HG02571 (cell line): Measurements from ENCODE around the gene SH3PXD2A.

Source experiments
- ATAC-seq: cut with Tn5 transposase; IDR thresholded peaks from one replicate; pipeline ENCODE4 v1.9.1; 2021; ENCODE audit warnings: mild to moderate bottlenecking, moderate library complexity; ENCODE audit not compliant: unreplicated experiment

SH3PXD2A gene

DNA sequence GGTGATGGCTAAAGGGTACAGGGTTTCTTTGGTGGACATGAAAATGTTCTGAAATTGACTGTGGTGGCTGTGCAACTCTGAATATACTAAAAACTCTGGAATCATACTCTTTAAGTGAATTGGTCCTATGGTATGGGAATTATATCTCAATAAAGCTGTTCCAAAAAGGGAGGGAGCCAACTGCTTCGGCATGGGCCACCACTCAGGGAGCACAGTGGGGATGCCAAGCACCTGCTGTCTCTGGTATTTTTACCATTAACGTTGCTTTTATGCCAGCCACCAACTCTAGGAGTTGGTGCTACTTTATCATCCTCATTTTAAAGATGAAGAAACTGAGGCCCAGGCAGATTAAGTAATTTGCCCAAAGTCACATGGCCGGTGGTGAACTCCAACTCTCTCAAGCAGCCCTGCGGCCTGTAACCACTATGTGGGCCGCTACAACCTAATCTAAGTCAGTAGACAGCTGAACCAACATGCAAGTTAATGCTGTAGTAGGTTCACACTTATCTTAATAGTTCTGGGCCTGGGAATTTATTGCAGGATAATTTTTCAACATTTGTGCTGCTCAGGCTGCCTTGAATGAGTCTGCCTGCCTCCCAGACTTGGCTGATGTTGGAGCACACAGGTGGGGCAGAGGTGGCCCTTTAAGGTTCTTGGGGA is 20.8 kb downstream of the SH3PXD2A start:
- ATAC-seq = no peak

DNA sequence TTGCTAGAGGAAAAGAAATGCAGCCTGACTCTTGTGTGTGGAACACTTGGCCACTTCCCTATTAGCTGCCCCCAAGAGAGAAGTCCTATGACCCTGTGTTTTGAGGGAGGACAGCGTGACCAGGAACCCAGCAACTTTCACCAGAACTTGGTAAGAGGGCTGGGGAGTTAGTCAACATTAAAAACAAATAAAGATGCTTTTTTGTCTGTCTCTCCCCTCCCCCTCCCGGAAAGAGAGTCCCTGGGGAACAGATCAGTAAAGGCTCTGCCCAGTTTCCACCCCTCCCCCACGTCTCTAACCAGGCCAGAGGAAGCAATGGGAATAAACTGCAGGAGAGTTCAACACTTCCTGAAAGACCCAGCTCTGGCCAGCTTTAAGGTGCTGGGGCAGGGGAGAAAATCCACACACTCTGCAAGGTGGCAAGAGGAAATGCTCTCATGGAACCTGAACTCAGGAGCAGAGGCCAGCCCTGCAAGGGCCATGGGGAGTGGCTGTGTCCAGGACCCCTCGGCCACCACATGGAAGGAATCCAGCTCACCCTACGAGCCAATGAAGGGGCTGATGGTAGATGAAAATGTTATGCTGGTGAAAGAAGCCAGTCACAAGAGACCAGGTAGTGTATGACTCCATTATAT is 21.5 kb downstream of the SH3PXD2A start:
- no peak for ATAC-seq

DNA sequence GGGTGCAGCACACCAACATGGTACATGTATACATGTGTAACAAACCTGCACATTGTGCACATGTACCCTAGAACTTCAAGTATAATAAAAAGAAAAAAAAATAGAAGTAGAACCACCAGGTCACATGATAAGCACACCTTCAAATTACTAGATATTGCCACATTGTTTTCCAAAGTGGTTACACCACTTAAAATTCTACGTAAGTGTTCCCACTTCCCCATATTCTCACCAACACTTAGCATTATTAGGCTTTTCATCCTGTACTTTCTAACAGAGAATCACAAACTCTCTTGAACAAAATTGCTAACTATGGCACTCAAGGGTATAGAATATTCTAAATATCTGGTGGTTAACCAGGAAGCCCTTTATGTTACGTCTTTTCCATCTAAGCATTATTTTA is 22.6 kb downstream of the SH3PXD2A start:
- ATAC-seq = no peak

DNA sequence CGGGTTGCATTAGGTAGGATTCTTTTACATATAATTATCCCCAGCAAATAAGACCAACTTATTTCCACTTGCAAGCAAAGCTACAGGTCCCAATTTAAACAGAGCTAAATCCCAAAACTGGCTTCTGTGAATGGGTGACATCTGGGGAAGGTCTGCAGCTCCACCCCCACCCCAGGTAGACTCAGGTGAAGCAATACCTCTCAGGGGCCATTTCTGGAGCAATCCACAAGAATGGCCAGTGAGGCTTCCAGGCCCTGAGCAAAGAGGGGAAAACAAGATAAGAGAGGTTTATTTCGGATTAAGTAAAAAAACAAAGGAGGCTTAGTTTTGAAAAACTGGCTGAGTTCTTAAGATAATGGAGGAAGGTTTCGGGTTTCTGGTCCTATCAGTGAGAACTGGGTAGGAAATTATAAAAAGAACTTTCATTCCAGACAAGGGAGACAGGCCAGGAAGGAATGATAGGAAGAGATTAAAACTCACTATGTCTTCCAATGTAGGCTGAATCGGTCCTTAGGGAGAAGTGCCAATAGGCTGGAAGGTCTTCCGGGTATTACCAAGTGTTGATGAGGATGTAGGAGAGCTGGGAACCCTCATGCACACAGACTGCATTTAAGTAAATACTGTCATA is 25.4 kb downstream of the SH3PXD2A start:
- ATAC-seq = no peak

DNA sequence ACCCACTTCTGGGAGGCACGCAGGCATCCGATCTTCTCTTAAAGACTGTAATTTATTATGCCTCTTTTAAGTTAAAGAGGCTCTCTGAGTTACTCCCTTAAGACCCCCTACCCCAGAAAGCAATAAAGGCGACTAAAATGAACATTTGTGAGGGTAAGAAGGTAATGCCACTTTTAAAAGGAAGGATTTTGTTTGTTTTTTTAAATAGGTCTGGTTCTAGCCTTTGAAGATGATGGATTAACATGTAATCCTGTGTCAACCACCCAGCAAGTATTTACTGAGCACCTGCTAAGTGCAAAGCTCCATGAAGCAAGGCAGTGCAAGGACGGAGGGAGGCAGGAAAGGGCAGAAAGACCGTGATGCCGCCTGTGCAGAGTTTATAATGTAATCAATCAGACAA is 26.1 kb downstream of the SH3PXD2A start:
- no peak for ATAC-seq

DNA sequence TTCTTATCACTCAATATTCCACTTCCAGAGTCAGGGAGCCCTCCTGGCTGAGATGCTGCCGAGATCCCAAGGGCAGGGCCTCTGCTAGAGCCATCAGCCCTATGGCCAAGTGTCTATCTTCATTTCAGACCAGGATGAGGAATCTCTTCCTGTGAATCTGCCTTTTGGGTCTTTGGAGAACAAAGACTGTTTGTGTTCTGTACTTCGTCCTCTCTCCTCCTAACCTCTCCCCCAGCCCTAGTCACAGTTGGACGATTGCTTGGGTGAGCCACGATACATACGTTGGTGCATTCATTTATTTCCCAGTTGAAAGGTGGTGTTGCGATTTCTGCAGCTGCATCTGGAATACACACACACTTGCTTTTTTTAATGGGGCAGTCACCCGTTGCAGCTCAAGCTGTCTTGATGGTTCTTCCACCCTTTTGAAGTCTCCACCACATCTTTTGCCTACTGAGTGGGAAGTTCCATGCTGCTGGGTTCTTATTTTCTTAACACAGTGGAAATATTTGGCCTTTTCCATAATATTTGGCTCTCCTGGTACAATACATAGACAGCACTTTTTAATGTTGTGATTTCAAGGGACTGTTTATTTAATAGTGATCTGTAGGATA is 26.7 kb downstream of the SH3PXD2A start:
- ATAC-seq = no peak

DNA sequence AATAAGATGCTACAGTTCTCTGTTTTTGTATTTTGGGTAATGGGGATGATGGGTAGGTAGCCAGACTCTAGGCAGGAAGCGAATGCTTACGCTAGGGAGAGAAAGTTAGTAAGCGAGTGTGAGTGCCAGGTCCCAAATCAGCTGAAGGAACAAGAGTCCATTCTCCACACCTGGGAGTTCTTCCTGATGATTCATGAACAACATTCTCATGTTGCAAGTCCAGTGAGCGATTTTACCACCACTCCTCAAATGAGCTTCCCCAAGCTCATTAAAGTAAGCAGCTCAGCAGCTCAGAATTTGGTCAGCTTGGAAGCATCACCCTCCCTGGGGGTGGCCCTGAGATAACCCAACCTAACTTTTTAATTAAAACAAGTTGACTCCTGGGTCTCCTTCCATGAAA is 27.3 kb downstream of the SH3PXD2A start:
- ATAC-seq = no peak

DNA sequence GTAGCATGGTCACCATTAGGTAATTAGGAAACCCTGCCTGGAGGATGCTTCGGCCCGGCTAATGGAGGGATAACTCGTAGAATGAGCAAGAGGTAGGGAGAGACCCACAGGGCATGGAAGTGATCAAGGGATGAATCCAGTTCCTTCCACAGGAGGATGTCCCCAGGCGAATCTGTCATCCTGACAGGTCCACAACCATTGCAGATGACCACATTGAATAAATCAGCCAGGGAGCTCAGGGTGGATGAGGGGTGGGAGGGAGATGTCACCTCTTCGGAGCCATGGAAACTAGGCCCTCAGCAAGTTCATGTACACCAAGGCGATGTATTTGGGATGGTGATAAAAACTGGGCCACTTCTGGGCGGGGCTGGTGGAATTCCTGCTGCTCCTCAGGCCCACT is 28.5 kb downstream of the SH3PXD2A start:
- ATAC-seq = no peak

DNA sequence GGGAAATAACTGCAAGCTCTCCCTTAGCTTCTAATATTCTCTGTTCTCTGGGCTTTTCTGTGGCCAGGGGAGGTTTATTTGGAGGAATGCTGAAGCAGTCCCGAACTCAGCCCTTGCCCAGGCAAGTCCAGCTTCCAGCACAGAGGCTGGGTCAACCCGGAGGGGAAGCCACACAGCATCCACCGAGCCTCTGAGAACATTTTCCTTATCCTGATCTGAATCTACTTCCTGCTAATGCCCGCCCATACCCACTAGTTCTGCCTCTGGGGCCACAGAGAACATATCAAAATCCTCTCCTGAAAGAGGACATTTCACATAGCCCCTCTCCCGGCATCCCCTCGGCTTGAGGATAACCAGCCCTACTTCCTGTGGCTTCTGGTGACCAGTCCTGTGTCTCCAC is 31.1 kb downstream of the SH3PXD2A start:
- ATAC-seq = no peak

DNA sequence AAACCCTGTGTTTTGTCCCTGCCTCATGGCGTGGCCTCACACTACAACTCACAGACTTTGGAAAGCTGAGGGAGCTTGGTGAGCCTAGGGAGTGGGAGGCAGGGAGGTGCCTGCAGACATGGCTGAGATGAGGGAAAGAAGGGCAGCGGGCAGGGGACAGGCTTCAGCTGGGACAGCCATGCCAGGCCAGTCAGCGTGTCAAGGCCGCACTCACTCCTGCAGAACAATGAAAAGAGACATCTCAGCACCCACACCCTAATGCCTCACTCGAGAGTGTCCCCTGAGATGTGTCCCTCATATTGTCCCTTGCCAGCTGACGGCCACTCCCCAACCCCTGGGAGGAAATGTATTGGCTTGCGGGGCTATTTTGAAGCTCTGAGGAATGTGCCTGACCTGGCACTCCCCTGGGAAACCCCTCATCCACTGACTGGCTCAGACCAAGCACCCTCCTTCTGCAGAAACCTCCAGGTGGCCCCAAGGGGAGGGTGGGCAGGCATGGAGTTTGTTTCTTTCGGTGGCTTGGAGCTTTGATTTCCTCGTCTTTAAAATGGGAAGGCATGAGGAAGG is 31.6 kb downstream of the SH3PXD2A start:
- ATAC-seq = no peak

DNA sequence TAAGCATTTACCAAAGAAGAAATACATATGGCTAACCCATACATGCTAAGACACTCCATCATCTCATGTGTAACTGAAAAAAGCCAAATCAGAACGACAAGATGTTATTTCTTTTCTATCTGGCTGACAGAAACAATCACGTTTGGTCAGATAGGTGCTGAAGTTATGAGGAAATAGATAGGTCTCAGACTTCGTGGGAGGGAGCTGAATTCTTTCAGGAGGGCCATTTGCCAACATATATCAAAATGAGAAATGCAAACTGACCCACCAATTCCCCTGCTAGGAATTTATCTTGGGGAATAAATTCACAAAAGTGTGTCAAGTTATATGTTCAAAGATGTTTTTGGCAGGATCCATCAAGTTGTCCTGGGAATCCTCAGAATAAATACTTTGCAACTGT is 32.6 kb downstream of the SH3PXD2A start:
- ATAC-seq = no peak

DNA sequence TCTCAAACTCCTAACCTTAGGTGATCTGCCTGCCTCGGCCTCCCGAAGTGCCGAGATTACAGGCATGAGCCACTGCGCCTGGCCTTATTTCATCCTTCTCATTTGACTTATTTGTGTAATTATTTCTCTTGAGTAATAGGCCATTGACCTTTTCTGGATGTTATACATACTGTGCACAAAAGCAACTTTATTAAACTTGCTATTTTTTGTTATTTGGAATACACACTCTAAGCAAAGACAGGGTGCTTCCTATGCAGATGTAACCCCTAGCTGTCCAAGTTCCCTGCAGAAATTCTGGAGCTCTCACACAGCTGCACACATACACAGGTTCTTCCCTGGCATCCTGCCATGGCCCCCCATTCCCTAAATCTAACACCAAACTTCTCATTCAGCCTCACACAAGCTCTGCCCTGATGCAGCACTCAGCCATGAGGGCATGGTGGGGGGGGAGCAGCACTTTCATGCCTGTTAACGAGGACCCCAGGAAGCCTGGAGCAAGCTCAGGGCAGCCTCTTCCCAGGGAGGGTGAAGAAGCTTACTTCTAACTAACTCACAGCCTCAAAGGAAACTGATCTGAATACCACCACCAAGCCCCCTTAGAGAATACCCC is 33.2 kb downstream of the SH3PXD2A start:
- no peak for ATAC-seq

DNA sequence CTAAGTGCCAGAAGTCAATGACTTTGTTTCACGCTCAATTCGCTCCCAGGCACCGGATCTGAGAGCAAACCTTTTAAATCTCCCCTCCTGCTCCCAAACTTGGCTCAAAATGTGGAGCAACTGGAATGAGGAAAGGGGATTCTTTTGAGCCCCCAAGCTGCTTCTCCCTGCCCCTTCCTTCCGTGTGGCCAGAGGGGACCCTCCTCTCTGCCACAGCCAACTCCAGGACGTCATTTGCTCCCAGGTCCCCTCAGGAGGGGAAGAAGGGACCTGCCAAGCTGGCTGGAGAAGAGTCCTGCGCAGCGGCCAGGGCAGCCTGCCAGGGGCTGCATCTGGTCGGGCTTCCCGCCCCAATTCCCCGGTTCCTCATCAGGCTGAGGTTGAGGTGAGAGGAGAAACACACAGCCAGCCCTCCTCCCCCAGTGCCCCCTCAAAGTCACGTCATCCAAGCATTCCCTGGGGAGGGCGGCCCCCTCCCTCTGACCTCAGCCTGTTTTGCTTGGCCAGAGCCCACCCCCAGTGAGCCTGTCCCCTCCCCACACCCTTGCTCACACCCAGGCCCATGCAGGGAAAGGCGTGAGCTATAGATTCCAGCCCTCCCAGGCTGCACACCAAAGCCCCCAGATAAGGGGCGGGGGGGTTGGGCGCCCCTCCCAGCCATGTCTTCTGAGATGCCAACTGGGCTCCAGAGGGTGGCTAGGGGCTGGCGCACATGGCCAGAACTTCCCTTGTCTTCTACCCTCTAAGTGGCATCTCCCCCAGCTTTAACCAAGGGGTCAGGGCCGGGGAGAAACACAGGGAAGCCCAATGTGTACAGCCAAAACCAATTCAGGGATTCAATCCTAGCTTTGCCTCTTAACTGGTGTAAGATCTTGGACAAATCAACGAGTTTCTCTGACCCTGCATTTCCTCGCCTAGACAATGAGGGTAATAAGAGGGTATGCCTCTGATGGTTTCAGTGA is 35.0 kb downstream of the SH3PXD2A start:
- no peak for ATAC-seq

DNA sequence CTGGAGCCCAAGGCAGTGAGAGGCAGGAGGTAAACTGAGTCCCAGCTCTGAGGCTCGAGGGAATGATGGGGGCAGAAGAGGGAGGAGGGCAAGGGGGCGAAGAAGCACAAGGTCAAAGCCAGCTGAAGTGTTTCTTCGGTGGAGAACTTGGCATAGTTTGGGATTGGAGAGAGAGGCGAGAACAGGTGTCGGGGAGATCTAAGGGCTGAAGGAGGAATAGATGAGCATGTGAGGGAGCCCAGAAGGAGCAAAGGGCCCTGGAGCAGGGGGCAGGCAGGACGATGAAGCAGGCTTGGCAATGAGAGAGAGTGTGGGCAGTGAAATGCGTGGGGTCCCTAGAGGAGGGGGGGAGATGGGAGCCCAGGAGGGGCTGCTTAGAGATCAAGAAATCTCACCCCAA is 35.9 kb downstream of the SH3PXD2A start:
- no peak for ATAC-seq

DNA sequence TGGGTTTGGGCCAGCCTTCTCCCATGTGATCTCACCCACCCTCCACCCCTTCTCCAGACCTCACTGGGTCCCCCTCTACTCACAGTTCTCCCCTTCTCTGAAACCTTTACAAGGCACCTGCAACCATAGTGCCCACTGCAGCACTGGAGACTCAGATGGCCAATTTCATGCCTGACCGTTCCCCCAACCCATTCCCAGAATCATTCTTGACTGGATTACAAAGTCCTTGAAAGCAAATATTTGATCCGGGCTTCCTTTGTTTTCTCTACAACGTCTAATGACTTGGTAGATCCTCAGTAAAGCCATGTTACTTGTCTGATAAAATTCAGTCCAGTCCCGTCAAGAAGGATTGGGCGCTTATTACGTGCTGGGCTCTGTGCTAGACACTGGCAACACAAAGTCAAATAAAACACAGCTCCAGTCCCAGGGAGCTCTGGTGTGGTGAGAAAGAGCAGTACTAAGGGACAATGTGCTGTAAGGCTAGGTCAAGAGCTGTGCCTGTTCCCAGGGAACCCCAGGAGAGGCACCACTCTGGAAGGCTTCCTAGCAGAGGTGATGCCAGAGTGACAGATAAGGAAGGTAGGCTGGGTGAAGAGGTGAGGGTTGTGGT is 36.5 kb downstream of the SH3PXD2A start:
- ATAC-seq = no peak

DNA sequence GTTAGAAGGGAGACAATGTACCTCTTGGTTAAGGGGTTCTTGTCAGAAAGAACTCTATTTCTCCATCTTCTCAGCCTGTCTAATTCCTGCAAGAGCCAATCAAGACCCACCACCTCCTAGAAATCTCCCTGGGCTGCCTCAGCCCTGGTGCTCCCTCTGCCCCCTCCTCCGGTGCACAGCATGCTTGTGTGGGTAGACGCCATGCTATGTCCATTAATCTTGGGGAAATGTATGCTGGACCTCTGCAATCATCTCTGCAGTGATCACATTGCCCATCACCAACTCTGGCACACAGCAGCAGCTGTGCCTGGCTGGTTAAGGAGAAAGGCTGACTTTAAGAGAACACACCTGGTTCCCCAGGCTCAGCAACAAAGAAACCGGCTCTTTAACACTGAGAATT is 37.3 kb downstream of the SH3PXD2A start:
- no peak for ATAC-seq

DNA sequence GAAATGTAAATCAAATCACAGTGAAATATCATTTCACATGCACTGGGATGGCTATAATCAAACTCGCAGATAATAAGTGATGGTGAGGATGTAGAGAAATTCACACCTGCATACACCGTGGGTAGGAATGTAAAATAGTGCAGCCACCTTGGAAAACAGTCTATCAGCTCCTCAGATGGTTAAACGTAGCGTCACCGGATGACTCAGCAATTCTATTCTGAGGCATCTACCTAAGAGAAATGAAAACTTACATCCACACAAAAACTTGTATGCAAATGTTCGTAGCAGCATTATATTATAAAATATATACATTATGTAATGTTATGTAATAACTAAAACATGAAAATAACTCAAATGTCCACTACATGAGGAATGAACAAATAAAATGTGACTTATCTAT is 38.9 kb downstream of the SH3PXD2A start:
- ATAC-seq = no peak

DNA sequence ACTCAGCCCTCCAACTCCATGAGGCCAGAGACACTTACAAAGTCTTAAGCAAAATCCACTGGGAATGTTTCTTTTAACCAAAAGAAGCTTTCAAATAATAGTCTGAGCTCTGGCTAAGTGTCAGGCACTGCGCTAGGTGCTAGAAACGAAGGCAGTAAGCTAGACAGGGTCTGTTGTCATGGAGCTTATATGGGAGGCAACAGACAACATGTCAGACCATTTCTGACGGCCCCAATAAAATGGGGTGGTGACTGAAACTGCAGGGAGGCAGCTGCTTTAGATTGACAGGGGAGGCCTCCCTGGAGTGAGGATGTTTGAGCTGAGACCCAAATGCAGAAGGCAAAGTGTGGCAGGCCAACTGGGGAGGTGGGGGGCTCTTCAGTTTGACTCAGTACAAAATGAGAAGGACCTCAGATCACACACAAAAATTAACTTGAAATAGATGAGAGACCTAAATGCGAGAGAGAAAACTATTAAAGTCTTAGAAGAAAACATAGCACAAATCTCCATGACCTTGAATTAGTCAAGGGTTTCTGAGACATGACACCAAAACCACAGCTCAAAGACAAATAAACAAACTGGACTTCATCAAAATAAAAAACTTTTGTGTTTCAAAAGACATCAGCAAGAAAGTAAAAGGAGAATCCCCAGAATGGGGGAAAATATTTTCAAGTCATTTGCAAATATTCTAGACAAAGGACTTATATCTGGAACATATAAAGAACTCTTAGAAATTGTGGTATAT is 40.6 kb downstream of the SH3PXD2A start:
- ATAC-seq = no peak

DNA sequence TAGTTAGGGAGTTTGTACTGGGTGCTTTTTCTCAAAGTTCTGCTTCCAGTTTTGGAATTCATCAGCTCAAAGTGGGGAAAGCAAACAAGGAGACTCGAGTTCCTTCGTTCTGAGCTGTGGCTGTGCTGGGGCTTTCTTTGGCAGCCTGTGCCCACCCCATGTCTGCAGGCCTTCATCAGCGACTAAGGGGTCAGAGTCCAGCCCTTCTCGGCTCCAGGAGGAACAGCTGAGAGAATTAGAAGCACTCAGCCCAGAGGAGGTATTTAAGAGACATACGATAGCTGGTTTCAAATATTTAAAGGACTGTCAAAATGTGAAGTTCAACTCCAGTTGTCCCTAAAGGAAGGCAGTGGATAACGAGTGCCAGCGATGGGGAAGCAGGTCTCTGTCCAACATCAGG is 41.3 kb downstream of the SH3PXD2A start:
- ATAC-seq = no peak
